ENCODE results near the gene SLC10A7.
"Not testable (repeated sequence)": the region's sequence is repeated elsewhere in the genome, so short reads cannot be mapped to it uniquely, and the experiment has no call there.

Gene SLC10A7

DNA sequence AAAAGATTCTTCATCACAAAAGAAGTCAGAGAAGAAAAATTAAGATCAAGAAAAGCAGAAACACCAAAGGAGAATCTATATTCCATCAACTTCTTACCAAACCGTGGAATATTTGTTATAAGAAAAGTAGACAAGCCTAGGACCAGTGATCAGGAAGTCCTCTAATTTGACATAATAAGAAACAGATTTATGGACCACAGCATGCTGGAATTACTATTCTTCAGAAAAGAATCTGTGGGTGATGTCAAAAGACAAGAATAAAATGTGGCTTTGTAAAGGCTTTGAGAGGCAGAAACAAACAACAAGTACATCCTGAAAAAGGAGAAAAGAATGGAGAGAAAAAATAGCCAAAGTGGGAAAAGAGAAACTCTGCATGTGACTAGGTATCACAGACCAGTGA is 123.3 kb downstream of the SLC10A7 start:
- no peak overlapping the region for H3K4me3 Mint-ChIP-seq
- H3K27ac Mint-ChIP-seq = no peak overlapping the region
- DNase-seq = no peak
- no peaks in the 10 kb centered on the region for H3K36me3 Mint-ChIP-seq
- H3K27me3 Mint-ChIP-seq = no peaks in the 10 kb centered on the region
- ATAC-seq (replicated peaks) = no peak
- H3K9me3 Mint-ChIP-seq = no peaks in the 10 kb centered on the region
- H3K4me1 Mint-ChIP-seq = no peaks in the 10 kb centered on the region

DNA sequence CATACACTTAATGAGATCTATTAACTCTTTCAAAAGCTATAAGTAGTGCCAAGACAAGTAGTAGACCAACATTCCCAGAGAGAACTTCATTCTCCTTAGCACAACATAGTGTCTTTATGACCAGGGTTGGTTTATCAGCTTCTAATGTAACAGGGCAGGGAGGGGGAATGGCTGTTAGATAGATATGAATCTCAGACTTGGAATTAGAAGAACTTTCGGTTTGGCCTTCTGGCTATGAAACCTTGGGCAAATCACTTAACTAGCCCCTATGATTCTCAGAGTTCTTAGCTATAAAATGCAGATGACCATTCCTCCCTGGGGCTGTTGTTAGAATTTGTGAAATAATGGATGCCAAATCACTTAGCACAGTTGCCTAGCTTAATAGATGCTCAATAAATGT is 132.2 kb downstream of the SLC10A7 start:
- H3K4me1 Mint-ChIP-seq = no peaks in the 10 kb centered on the region
- DNase-seq = no peak
- H3K36me3 Mint-ChIP-seq = peaks cover 2 to 11% of the 10 kb centered on the region in 2 donors
- H3K27me3 Mint-ChIP-seq = no peaks in the 10 kb centered on the region
- no peak for ATAC-seq (replicated peaks)
- H3K27ac Mint-ChIP-seq = no peak overlapping the region
- no peak overlapping the region for H3K4me3 Mint-ChIP-seq
- peaks cover 0 to 2% of the 10 kb centered on the region in 2 donors for H3K9me3 Mint-ChIP-seq

DNA sequence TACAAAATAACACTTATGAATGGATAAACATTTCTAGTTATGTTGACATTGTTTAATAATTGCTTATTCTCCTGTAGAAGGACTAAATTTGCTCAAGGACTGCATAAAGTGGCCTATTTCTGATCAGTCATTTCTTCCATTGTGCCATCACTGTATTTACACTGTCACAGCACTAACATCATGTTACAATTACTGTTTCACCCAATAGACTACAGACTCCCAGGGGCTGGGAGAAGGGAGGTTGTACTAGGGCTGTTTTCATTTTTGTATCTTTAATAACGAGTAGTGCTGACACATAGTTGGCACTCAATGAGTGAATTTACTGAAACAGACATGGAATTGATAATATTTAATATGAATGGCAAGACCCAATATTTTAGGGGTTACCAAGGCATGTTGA is 139.5 kb downstream of the SLC10A7 start:
- no peaks in the 10 kb centered on the region for H3K9me3 Mint-ChIP-seq
- ATAC-seq (replicated peaks) = no peak
- H3K4me1 Mint-ChIP-seq = peaks cover 5 to 6% of the 10 kb centered on the region in 2 donors
- H3K27ac Mint-ChIP-seq = no peak overlapping the region
- no peak for DNase-seq
- no peak overlapping the region for H3K4me3 Mint-ChIP-seq
- H3K27me3 Mint-ChIP-seq = no peaks in the 10 kb centered on the region
- H3K36me3 Mint-ChIP-seq = no peaks in the 10 kb centered on the region

DNA sequence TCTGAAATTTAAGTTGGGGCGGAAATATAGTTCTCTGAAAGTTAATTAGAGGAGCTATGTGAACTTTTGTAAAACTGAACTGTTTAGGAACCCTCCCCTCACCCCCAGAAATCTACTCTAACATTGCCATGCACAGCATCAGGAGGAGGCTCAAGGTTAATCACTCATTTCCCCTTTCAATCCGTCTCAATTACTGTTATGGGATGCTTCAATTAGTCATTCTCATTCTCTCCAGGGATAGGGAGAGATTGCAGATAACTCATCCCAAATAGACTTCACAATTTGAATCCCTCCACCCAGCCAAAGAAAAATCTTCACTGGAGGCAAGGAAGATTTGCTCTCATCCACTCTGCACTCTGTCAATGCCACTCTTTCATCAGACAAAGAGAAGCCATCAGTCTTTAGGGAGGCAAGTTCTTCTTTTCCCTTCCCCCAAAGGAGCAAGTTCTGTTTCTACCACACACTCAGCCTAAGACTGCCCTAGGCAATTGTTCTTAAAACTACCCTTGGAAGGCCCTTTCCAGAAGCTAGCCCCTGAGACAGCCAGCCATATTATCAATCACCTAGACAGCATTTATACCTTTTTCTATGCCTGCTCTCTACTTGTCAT is 140.4 kb downstream of the SLC10A7 start:
- no peak for ATAC-seq (replicated peaks)
- Mint-ChIP-seq H3K4me3 (no peak overlapping the region), H3K27me3 (no peaks in the 10 kb centered on the region), H3K36me3 (peaks cover 0 to 5% of the 10 kb centered on the region in 2 donors), H3K4me1 (peaks cover 5 to 6% of the 10 kb centered on the region in 2 donors), H3K27ac (no peak overlapping the region), H3K9me3 (peaks cover 3 to 5% of the 10 kb centered on the region in 2 donors)
- no peak for DNase-seq

DNA sequence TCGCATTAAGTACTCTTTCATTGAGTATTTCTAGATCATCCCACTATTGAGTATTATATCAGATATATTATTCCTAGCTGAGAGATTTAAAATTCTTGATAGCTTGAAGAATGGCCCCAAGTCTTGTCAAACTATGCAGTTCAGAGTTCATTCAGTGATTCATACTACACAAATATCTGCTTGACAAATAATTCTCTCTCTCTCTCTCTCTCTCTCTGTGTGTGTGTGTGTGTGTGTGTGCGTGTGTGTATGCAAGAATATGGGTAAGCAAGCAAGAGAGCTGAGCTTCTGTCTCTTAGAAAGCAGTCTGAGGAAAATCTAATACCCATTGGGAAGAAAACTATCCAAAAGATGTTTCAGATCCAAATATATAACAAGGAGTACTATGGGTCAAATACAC is 142.0 kb downstream of the SLC10A7 start:
- DNase-seq = no peak

DNA sequence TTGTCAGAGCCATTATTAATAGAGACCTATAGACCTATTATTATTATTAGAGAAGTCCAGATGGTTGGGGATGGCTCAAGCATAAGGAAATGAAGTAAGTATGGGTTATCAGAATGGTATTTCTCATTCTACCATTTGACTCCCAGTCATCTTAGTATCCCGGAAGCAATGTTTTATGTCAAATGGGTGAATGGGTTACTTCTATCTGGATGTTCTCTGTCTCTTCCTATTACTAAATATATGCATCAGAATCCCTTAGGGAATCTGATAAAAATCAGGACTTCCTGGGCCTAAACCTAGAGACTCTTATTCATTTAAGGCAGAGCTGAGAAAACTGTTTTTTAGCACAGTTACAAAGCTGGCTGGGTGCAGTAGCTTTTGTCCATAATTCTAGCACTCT is 149.9 kb downstream of the SLC10A7 start:
- Mint-ChIP-seq H3K27ac (no peak overlapping the region), H3K36me3 (peaks cover 4 to 5% of the 10 kb centered on the region in 2 donors), H3K27me3 (no peaks in the 10 kb centered on the region), H3K4me3 (no peak overlapping the region), H3K9me3 (peaks cover 2 to 3% of the 10 kb centered on the region in 2 donors), H3K4me1 (peaks cover 0 to 11% of the 10 kb centered on the region in 2 donors)
- ATAC-seq (replicated peaks) (no peak), DNase-seq (no peak)

More for the DNA sequence above, 142.0 kb downstream of the SLC10A7 start:
- Mint-ChIP-seq H3K4me3 (no peak overlapping the region), H3K36me3 (peaks cover 0 to 5% of the 10 kb centered on the region in 2 donors), H3K27me3 (no peaks in the 10 kb centered on the region), H3K9me3 (peaks cover 3 to 5% of the 10 kb centered on the region in 2 donors), H3K27ac (no peak overlapping the region), H3K4me1 (peaks cover 5 to 6% of the 10 kb centered on the region in 2 donors)
- no peak for ATAC-seq (replicated peaks)

DNA sequence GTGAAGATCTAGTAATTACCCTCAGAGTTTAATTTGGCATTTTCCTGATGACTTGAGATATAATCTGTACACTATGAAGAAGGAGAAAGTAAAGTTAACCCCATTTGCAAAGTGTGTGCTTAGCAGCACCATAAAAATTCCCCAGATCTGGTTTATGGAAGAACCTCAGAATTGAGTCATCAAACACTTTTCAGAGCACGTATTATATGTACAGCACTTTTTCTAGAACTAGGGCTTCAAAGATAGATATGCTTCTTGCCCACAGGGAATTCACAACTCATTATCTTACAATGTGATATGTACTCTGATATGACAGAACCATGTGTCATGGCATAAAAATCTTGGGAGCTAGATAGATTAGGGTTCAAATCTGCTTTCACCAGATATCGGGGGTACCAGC is 150.9 kb downstream of the SLC10A7 start:
- no peak overlapping the region for H3K27ac Mint-ChIP-seq
- ATAC-seq (replicated peaks) = no peak

DNA sequence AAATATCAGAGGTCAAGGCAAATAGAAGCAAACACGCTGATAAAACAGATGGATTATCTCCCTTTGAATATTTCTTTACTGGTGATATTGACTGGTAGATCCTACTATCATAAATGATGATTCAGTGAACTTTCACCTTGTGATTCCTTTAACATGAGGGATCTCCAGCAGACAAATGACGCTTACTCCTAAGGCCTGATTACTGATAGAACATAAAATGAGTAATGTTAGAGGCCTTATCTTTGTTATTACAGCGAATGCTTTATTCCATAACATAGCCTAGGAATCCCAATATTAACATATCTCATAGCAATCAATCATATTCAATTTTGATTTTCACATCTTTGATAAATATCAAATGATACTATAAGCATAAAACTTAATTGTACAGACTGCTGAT is 152.3 kb downstream of the SLC10A7 start:
- H3K9me3 Mint-ChIP-seq = peaks cover 0 to under 1% of the 10 kb centered on the region in 2 donors
- H3K4me1 Mint-ChIP-seq = peaks cover 0 to 11% of the 10 kb centered on the region in 2 donors
- DNase-seq (no peak), ATAC-seq (replicated peaks) (no peak)
- no peaks in the 10 kb centered on the region for H3K27me3 Mint-ChIP-seq
- no peak overlapping the region for H3K27ac Mint-ChIP-seq
- no peak overlapping the region for H3K4me3 Mint-ChIP-seq
- H3K36me3 Mint-ChIP-seq = peaks cover 0 to 4% of the 10 kb centered on the region in 2 donors

More for the DNA sequence above, 150.9 kb downstream of the SLC10A7 start:
- Mint-ChIP-seq H3K4me3 (no peak overlapping the region), H3K4me1 (peaks cover 0 to 11% of the 10 kb centered on the region in 2 donors), H3K36me3 (peaks cover 0 to 4% of the 10 kb centered on the region in 2 donors), H3K27me3 (no peaks in the 10 kb centered on the region), H3K9me3 (no peaks in the 10 kb centered on the region)
- no peak for DNase-seq

DNA sequence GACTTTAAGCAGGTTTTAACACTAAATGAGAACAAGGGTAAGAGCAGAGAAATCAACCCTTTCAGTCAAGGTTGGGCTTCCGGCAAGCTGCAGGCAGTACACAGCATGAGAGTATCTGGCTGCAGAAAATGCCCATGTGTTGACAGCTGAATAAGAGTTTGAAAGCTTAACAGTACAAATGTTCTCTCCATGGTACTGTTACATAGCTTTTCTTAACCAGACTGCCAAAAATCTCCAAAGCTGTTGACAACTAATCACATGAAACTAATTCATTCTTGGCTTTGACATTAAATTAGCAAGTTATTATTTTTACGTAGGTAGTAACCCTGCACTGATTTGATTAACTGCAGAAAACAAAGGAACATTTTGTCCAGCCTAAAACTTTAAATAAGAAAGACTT is 153.5 kb downstream of the SLC10A7 start:
- no peak for ATAC-seq (replicated peaks)

DNA sequence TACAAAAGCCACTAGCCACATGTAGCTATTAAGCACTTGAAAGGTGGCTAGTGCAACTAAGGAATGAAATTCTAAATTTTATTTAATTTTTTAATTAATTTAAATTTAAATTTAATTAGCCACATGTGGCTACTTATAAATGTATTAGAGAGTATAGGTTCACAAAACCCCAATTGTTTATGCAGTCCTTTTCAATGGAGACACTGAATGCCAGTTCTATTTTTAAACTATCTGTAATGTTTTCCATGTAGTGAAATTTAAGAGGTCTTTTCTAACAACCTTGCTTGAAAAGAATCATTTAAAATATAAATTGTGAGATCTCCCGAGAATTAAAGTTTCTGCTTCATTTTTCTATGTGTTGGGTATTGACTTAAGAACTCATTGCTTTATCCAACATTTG is 154.4 kb downstream of the SLC10A7 start:
- peaks cover 0 to 11% of the 10 kb centered on the region in 2 donors for H3K4me1 Mint-ChIP-seq
- no peaks in the 10 kb centered on the region for H3K27me3 Mint-ChIP-seq
- no peak for DNase-seq
- H3K36me3 Mint-ChIP-seq = peaks cover 14% of the 10 kb centered on the region in 2 donors
- ATAC-seq (replicated peaks) = no peak
- peaks cover 9 to 11% of the 10 kb centered on the region in 2 donors for H3K9me3 Mint-ChIP-seq
- no peak overlapping the region for H3K27ac Mint-ChIP-seq
- no peak overlapping the region for H3K4me3 Mint-ChIP-seq

More for the DNA sequence above, 153.5 kb downstream of the SLC10A7 start:
- Mint-ChIP-seq H3K27me3 (no peaks in the 10 kb centered on the region), H3K4me1 (peaks cover 0 to 11% of the 10 kb centered on the region in 2 donors), H3K36me3 (peaks cover 9 to 12% of the 10 kb centered on the region in 2 donors), H3K4me3 (no peak overlapping the region), H3K9me3 (peaks cover 4 to 8% of the 10 kb centered on the region in 2 donors), H3K27ac (no peak overlapping the region)
- no peak for DNase-seq

DNA sequence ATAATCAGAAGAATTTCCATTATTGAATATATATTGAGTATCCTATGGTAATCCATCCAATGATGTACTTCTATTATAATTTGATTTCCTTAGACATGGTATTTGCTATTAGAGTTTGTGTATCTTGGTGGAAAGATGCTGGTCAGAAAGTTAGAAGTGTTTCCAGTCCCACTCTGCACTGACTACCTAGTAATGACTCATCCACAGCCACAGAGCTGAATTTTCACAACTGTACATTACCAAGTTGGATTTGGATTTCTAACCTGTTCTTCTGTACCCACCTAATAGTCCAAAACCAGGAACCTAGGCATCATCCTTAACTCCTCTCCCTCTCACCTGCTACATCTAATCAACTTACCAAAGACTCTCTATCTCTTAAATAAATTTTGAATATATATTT is 162.0 kb downstream of the SLC10A7 start:
- Mint-ChIP-seq H3K4me1 (no peaks in the 10 kb centered on the region), H3K36me3 (peaks cover 16 to 32% of the 10 kb centered on the region in 2 donors), H3K27me3 (no peaks in the 10 kb centered on the region), H3K4me3 (no peak overlapping the region), H3K27ac (no peak overlapping the region), H3K9me3 (peaks cover 18 to 20% of the 10 kb centered on the region in 2 donors)
- DNase-seq (no peak), ATAC-seq (replicated peaks) (no peak)

DNA sequence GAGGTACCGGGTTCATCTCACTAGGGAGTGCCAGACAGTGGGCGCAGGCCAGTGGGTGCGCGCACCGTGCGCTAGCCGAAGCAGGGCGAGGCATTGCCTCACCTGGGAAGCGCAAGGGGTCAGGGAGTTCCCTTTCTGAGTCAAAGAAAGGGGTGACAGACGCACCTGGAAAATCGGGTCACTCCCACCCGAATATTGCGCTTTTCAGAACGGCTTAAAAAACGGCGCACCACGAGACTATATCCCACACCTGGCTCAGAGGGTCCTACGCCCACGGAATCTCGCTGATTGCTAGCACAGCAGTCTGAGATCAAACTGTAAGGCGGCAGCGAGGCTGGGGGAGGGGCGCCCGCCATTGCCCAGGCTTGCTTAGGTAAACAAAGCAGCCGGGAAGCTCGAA is 171.6 kb downstream of the SLC10A7 start:
- H3K4me1 Mint-ChIP-seq; ATAC-seq (replicated peaks); H3K27ac Mint-ChIP-seq; DNase-seq; H3K27me3 Mint-ChIP-seq; H3K36me3 Mint-ChIP-seq; H3K9me3 Mint-ChIP-seq: not testable (repeated sequence)
- H3K4me3 Mint-ChIP-seq = peak overlapping the region in 1 of 2 donors; percentile 44

DNA sequence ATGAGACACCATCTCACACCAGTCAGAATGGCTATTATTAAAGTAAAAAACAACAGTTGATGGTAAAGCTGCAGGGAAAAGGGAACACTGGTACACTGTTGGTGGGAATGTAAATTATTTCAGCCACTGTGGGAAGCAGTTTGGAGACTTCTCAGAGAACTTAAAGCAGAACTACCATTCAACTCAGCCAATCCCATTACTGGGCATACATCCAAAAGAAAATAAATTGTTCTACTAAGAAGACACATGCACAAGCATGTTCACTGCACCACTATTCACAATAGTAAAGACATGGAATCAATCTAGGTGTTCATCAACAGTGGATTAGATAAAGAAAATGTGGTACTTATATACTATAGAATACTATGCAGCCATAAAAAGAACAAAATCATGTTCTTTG is 172.4 kb downstream of the SLC10A7 start:
- Mint-ChIP-seq H3K27me3 (no peaks in the 10 kb centered on the region), H3K9me3 (no peaks in the 10 kb centered on the region), H3K36me3 (peaks cover 0 to 3% of the 10 kb centered on the region in 2 donors), H3K4me1 (peaks cover 5% of the 10 kb centered on the region in 2 donors), H3K27ac (peak overlapping the region; percentile 42), H3K4me3 (no peak overlapping the region)
- ATAC-seq (replicated peaks) (no peak), DNase-seq (no peak)

DNA sequence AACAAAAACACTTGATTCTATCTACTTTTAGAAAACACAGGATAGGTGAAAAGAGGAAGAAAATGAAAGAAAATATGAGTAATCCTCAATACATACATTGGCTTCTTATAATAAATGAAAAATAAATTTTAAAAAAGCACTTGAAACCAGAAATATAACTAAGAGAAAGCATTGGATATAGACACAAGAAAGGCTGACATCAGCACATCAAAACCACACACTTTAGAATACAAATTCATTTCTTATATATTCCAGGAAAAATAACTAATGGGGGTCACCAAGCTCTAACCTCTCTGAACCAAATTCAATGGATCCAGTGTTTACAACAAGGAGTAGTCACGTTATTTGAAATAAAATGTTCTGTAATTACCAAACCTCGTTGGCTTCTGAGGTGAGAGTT is 173.9 kb downstream of the SLC10A7 start:
- Mint-ChIP-seq H3K36me3 (peaks cover 0 to 3% of the 10 kb centered on the region in 2 donors), H3K4me1 (peaks cover 9 to 19% of the 10 kb centered on the region in 2 donors), H3K4me3 (no peak overlapping the region), H3K9me3 (no peaks in the 10 kb centered on the region), H3K27me3 (no peaks in the 10 kb centered on the region), H3K27ac (no peak overlapping the region)
- ATAC-seq (replicated peaks) (no peak), DNase-seq (no peak)

DNA sequence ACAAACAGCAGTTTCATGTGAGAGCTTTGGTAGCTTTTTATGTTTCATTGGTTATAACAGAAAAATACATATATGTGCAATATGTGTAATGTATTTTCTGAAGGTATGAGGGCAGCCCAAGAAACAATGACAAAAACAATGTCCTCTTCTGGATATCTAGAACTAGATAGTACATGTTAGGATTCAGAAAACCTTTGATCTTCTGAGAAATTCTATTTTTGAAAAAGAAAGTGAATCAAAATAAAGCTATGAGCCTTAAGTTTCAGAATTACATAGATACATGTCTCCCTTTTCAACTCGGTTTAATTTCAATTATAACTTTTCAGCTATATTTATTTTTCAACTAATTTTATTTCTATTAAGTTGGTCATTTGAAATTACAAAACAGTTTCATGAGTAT is 175.5 kb downstream of the SLC10A7 start:
- ATAC-seq (replicated peaks) = no peak
- Mint-ChIP-seq H3K27ac (no peak overlapping the region), H3K4me3 (no peak overlapping the region), H3K9me3 (no peaks in the 10 kb centered on the region), H3K4me1 (peaks cover 9 to 19% of the 10 kb centered on the region in 2 donors), H3K27me3 (no peaks in the 10 kb centered on the region), H3K36me3 (peaks cover 0 to 2% of the 10 kb centered on the region in 2 donors)
- DNase-seq = no peak
